SHP77 (cell line): ENCODE measurements around the gene MSI2.

Source experiments
- DNase-seq, 2 experiments: peaks; one replicate each; lab custom pipeline; 2025; lab: John Stamatoyannopoulos, UW

Gene MSI2

DNA sequence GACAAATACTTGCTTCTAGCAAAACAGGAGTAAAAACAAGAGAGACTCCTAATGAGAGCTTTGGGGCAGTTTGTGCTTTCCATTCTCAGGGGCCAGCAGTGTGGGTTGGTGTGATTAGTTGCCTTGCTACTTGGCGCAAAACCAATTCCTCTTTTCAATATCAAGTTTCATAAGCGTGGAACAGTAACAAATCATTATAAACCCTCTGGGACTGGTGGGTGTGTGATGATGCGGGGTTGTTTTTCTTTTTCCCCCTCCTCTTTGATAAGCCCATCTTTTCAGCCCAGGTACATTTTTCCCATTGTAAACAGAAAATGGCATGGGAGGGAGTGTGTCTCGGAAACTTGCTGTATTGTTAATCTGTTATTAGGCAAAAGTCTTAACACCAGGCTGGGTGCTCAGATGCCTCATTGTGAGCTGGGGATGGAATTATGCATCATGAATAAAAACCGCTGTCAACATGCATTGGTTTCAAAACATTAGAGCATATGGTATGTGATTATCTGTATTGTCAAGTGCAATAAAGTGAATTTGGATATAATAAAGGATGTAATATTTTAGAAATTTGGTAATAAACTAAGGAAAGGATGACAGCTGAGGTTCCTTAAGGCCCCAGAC lies 322.4 kb downstream of the MSI2 start:
- DNase-seq = no peak

DNA sequence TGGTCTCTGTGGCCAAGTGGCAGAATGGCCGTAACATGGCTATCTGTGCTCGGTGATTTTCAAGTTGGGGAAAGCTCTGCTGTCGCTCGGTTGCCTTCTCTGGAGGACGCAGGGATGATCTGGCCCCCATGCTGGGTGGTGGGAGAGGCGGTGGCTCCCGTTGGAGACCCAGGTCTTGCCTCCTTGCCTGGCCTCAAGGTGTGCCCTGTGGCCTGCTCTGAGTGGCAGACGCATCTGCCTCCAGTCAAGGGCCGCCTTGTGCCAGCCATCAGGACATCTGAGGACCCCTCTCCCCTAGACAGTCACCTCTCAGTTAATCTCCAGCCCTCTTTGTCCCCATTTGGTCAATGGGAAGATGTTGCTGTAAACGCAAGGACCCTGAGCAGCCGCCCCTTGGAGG lies 322.9 kb downstream of the MSI2 start:
- no peak for DNase-seq

DNA sequence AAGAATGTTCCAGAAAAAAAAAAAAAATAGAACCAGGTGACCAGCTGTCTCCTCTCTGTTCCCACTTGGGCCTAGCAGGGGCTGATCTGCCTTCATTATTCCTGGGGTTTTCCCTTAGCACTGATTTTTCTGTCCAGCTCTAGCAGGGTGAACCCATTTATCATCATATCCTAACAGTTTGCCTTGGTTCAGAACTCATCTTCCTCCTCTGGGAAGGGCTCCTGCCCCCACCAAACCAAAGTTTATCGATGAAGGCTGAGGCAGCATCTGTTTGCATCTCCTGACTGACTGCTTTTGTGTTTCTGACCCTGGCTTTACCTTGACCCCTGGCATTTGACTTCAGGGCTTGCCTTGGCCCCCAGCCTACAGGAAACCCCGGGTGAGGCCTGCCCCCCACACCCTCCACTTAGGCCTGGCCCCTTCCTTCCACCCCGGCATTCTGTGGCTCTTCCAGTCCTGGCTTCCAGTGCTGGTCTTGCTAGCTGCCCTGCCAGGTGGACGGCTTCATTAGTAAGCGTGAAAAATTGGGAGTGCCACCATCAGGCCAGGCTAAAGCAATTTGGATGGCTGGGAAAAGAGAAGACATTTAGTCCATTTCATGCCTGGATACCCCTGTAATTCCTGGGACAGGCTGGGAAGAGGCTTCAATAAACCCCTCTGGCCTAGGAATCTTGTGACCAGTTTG lies 323.9 kb downstream of the MSI2 start:
- no peak for DNase-seq

DNA sequence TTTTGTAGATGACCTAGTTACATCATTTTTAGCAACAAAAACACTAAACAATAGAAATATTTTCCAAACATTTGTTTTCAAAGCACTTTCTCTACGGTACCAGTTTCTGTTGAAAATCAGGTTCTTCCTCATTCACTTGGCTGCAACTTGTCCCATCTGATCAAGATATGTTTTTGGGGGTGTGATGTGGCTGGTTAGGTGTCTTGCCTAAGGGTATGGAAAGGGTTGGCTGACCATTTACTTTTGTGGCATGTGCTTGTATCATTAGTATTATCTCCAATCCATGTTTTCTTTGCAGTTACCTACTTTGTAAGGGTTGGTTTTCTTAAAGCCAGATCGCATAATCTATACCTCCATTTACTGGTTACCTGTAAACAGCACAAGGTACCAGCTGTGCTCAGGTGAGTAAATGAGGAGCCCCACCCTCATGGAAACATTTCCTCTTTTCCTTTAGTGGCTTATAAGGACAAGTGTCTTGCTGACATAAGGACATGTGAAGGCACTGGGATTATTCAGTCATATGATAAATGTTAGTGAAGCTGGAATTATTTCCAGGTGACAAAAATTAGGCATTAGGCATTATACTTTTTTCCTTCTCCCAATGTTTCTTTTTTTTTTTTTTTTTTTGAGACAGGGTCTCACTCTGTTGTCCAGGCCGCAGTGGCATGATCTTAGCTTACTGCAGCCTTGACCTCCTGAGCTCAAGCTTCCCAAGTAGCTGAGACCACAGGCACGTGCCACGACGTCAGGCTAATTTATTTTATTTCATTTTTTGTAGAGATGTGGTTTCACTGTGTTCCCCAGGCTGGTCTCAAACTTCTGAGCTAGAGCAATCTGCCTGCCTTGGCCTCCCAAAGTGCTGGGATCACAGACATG lies 326.8 kb downstream of the MSI2 start:
- no peak for DNase-seq

DNA sequence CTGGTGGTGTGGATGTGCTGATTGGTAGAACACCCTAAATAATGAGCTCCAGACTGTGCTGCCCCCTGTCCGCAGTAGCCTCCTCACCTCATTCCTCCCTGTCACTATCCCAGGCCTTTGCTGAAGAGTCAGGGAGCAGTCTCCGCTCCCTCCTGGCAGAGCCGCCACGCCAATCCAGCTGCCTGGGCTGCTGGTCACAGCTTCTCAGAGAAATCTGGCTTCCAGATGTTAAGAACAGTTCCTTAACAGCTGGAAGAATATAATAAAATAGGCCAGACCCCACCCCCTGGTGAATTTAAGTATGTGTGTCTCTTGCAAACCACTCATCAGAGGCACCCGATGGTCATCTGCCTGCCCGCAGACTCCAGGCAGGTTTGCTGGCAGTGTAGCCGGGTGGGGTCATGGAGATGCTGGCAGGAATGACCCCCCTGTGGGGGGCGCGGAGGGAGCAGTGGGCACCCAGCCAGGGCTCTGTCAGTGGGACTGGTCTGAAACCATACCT lies 327.8 kb downstream of the MSI2 start:
- no peak for DNase-seq

DNA sequence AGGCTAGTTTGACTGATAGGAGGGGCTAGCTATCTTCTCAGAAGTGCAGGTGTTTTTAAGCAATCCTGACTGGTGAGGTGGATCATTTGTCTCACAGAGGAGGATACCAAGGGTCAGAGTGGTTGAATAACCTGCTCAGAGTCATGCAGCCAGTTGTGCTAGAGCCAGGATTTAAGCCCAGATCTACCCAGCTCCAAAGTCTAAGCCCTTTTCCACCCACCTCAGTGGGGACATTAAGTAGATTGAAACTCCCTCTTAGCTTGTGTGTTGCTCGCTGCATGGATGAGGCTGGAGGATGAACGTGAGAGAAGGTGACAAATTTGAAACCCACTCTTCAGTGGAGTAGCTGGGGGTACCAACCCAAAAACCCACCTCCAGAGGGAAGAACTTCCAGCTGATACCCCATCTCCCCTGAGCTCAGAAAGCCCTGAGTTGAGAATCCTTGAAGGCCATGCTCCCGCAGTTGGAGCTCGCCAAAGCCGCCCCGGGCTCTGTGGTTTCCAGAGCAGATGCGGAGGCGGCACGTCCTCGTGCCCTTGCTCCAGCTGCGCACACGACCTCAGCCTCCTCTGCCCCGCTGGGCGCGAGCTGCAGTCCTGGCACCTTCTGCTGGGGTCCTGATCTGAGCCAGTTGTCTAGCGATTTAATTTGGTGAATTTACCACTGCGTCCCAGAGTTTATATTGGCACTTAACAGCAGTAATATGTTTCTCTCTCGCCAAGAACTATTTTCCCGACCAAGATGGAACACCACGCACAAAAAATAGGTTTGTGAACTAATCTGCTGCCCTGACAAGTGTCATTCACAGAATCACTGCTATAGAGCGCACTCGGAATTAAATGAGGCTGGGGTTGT lies 329.2 kb downstream of the MSI2 start:
- peak in 1 of 2 experiments; percentile 68 for DNase-seq

DNA sequence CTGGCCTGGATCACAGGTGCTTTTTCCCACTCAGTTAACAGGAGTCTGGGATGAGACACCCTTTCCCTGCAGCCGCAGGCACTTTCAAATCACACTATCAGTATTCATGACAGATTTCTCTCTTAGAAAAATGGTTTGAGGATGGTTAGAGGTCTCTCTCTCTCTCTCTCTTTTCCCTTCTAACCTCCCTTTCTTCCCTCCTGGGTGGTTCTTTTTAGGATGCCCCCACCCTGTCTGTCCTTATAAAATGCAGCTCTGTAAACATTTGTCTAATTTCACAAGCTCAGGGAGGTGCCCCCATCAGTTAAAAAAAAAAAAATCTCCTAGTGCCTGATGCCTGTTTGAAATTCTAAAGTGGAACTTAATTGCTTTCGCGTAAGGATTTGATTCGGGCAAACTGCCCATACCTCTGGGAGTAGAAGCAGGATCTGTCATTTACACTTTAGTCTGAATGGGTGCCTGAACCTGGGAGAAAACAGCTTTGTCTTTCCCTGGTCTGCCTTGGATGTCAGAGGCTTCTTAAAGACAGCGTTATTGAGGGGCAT lies 329.9 kb downstream of the MSI2 start:
- no peak for DNase-seq

DNA sequence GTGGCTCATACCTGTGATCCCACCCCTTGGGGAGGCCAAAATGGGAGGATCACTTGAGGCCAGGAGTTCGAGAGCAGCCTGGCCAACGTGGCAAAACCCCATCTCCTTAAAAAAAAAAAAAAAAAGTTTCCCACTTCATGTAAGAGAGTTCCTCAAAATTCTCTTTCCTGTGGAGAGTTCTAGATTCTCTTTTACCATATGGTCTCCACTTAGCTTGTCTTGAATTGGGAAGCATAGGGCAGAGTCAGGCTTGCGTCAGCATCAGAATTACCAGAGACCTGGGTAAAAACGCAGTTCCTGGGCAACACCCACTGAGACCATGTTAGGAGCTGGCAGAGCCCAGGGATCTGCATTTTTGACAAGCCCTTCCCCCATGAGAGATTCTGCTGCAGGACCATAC lies 330.4 kb downstream of the MSI2 start:
- DNase-seq = no peak

DNA sequence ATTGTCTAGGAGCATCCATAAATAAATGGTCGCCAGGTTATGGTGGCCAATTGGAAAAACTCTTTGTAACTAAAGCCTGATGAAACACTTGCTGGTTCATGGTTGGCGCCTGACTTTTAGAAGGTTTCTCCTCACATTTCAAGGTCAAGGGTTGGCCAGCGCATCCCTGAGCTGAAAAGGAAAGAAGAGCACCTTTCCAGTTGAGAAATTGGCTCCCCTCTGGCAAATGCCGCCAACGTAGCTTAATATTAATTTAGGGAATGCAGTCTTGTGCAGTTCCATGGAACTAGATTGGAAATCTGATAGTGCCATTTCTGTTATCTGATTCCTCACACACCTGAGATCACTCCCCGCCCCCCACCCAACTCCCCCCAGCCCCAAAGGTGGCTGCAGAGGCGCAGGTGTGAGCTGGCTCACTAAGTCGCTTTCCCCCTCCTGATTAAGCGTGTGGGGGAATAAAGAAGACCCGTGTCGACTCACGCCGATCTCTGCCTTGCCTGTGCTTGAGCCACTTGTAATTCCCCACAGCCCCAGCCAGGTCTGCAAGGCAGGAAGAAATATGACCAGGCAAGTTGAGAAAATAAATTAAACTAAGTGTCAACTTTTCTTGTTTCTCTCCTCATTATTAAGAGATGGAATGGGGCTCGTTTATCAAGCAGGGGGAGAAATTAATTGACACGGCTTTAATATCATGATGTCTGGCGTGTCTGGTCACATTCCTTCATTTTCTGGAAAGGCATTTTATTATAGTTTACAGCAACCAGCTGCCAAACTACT lies 331.1 kb downstream of the MSI2 start:
- no peak for DNase-seq

DNA sequence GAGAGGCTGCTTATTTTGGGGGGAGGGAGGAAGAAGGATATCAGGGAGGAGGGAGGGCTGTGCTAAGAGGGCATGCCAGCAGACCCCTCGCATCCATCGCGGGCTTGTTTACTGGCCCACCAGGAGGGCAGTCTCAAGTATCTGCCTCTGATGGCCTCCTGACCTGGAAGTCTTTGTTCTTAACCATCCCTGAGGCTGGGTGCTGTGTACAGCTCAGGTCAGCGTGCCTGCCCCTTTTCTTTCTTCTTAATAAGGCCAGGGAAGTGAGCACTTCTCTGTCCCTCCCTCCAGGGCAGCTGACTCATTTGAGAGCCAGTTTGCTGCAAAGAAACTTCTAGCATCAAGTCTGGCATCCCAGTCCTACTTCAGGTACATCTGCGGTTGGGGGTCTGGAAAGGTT lies 331.8 kb downstream of the MSI2 start:
- no peak for DNase-seq

DNA sequence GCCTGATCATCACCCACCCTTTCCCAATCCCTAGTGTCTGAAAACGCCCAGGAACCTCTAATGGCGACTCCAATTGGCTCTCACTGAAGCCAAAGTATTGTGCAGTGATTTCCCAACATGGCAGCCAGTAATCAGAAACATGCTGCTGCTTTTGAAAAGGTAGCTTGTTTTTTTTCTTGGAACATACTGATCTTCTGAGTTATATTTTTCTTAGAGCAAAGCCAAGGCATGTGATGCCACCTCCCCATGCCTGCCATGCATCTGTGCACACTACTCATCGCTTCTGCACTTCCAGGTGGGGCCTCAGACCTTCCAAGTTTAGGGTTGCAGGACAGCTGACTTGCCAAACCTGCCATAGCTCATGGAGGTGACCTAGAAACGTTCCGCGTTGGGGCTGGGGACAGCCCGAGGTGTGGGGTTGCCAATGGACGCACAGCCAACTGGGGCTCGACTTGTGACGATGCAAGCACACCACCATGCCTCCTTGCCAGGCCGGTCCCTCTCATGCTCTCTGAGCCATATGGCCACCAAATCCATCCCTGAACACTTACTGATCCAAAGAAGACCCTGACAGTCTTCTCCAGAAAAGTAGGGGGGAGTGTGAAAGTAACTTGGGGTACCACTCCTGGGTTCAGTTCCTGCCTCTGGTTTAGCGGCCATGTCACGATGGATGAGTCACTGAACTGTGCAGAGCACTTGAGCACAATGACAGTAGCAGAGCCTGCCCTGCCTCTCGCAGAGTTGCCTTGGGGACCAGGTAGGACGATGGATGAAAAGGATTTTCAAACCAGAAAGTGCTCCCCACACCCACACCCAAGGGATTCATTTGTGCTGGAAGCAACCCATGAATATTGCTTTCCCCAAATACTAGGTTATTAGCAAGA lies 333.1 kb downstream of the MSI2 start:
- no peak for DNase-seq

DNA sequence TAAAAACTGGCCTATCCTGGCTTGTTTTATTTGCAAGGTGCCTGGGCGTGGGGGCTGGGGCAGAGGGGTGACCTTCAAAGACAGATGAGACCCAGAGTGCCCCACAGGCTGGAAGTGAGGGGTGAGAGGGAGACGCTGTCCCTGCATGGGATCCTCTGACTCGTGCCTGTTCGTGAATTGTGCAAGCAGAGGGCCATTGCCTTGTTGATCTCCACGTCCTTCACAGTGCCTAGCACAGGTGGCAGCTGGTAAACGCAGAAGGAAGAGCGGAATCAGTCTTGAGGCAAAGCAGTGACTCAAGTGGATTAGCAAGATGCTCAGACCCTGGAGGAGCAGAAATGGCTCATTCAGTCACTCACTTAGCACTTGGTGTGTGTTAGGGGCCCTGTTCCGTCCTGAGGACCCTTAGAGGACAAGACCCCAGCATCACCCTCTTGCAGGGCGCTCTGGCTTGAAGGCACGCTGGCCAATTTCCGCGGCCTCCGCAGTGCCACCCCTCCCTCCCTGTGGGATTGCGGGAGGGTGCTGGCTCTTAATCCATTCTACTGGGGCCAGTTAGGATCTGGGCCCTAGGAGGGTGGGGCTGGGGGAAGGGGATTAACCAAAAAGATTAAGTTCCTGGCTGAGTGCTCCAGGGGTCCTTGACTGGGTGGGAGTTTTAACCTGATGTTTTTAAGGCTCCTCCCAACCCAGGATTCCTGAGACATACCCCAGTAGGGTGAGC lies 337.6 kb downstream of the MSI2 start:
- DNase-seq = no peak

DNA sequence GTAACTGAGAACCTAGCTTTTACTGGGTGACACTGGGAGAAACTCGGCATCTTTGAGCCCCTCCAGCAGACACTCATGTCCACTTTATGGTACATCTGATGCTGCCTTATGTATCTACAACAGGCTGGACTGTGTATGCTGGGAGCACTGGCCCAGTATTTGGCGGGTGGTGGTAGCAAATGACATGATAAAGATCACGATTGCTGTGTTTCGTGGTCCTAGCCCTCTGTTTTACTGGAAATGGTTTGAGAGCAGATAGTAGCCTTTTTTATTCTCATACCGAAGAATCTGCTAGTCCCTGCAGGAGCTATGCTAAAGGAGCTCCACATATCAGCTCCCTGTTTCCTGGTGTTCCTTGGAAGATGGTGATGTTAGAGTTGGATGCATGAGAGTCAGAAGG lies 338.4 kb downstream of the MSI2 start:
- DNase-seq = no peak

DNA sequence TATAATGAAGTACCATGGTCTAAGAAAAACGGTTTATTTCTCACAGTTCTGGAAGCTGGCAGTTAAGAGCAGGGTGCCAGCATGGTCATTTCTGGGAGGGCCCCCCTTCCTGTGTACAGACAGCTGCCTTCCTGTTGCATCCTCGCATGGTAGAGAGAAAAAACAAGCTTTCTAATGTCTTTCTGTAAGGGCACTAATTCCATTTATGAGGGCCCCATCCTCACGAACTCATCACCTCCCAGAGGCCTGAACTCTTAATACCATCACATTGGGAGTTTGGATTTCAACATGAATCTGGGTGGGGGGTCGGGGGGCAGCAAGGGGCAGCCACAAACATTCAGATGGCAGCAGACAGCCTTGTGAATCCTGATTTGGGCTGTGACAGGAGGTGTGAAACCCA lies 339.1 kb downstream of the MSI2 start:
- DNase-seq = no peak

DNA sequence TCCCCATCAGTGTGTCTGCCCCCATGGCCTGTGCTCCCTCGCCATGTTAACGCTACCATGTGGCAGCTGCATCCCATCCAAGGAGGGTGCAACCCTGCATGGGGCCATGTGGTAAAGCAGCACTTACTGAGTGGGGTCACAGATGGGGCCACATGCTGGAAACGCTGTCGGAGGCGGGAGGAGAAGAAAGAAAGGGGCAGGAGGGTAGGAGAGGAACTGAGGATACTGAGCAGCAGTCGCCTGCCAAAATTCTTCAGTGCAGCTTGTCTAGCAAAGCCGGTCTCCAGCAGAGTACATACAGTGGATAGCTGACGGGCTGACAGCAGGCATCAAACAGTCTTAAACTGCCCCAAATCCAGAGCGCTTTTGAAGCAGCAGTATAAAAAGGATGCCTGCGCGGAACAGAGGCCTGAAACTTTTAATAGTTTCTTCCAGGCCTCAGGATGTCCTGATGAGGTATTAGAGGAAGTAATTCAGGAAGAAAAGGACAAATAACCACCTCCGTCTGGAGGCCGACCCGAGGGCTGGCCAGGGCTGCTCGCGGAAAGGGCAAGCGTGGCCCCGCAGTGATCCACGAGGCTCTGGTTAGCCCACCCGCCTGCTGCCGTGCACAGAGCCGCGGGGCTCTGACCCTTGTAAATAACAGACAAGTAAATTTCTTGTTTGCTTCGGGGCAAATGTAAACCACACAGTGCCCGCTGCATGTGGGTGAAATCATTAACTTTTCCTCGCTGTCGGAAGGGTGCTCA lies 339.8 kb downstream of the MSI2 start:
- no peak for DNase-seq

DNA sequence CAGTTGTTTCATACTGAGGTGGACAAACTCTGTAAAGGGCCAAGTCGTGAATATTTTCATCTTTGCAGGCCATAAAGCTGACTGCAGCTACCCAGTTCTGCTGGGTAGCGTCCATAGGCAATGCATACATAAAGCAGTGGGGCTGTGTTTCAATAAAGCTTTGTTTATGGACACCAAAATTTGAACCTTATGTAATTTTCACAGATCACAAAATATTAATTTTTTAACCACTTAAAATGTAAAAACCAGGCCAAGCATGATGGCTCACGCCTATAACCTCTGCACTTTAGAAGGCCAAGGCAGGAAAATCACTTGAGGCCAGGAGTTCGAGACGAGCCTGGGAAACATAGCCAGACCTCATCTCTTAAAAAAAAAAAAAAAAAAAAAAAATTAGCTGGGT lies 340.8 kb downstream of the MSI2 start:
- no peak for DNase-seq

DNA sequence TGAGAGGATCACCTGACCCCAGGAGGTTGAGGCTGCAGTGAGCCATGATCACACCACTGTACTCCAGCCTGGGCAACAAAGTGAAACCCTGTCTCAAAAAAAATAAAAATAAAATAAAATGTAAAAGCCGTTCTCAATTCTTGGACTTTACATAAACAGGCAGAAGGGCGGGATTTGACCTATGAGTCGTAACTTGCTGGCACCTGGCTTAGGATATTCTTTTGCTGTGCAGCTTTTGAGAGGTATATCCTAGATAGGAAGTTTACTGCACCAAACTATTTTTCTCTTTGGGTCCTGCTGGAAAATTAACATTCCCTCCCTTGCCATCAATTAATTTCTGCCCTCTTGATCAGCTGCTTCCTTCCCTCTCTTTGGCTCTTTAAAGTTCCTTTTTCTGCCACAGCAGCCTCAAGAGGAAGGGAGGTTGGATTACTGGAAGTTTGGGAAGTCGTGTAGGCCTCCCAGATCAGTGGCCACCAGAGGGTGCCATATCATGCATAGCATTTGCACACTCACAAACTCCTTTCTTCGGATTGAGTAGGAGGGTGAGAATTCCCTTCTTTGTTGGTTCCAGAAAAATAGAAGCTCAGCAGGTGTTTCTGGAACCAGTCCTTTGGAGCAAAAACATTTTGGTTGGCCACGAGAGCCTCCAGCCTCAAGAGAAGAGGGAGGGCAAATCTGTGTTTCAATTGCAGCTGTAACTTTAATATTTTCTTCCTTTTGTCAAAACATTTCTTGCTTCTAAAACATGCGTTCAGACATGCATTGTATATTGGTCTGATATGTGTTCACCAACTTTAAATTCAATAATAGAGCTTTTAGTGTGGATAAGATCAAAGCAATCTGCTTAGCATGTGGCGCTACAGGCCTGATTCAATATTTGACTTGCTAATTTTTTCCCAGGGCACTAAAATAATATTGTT lies 341.5 kb downstream of the MSI2 start:
- peak; percentile 15 to 65 for DNase-seq
